Endodermal cell (in vitro differentiated cells): ENCODE data around the gene CDC42EP2. TPM values are rescaled to one million over a fixed set of nuclear protein-coding genes. Genes with fewer than 3 reads are reported as not detected.

ENCODE experiments used
- DNase-seq: peaks from one replicate; pipeline ENCODE4 v3.0.0-alpha.2; 2017
- H3K27ac ChIP-seq: 2 replicates; pipeline ENCODE4 v1.5.1; 2013; ENCODE audit warnings: mild to moderate bottlenecking, low read depth, low read length, moderate library complexity
- H3K27me3 ChIP-seq: 2 replicates; pipeline ENCODE4 v1.6.1; 2013; ENCODE audit warnings: mild to moderate bottlenecking, low read length, moderate library complexity; ENCODE audit not compliant: insufficient read depth, control insufficient read depth, poor library complexity, severe bottlenecking
- H3K36me3 ChIP-seq: 2 replicates; pipeline ENCODE4 v1.7.0; 2013; ENCODE audit warnings: mild to moderate bottlenecking, low read length, moderate library complexity; ENCODE audit not compliant: control insufficient read depth, insufficient read depth
- H3K4me1 ChIP-seq: one replicate; pipeline ENCODE4 v1.7.0; 2013; ENCODE audit warnings: low read length; ENCODE audit not compliant: control insufficient read depth, insufficient read depth
- H3K4me3 ChIP-seq: 2 replicates; pipeline ENCODE4 v1.5.1; 2013; ENCODE audit warnings: mild to moderate bottlenecking, low read length, moderate library complexity
- H3K9ac ChIP-seq: 2 replicates; pipeline ENCODE4 v1.6.1; 2013; ENCODE audit warnings: mild to moderate bottlenecking, low read length, moderate library complexity; ENCODE audit not compliant: poor library complexity, severe bottlenecking; ENCODE audit errors: extremely low read depth
- H3K9me3 ChIP-seq: 2 replicates; pipeline ENCODE4 v1.6.1; 2013; ENCODE audit warnings: mild to moderate bottlenecking, low read length, moderate library complexity; ENCODE audit not compliant: control insufficient read depth
- H3K27ac Mint-ChIP-seq: 2 replicates; pipeline ENCODE4 v1.8.0; 2020; ENCODE audit warnings: mixed read lengths
- H3K27me3 Mint-ChIP-seq: 2 replicates; pipeline ENCODE4 v1.8.0; 2021; ENCODE audit warnings: mild to moderate bottlenecking, mixed read lengths; ENCODE audit not compliant: insufficient read depth
- H3K36me3 Mint-ChIP-seq: 2 replicates; pipeline ENCODE4 v1.8.0; 2020; ENCODE audit warnings: low read depth, mixed read lengths
- H3K4me1 Mint-ChIP-seq: 2 replicates; pipeline ENCODE4 v1.8.0; 2020; ENCODE audit warnings: mixed read lengths
- H3K4me3 Mint-ChIP-seq: 2 replicates; pipeline ENCODE4 v1.8.0; 2020; ENCODE audit warnings: mild to moderate bottlenecking, moderate library complexity, mixed read lengths
- H3K9me3 Mint-ChIP-seq: 2 replicates; pipeline ENCODE4 v1.8.0; 2020; ENCODE audit warnings: mild to moderate bottlenecking, mixed read lengths
- CTCF ChIP-seq: fragments of 200-600 bp; sonication (generic); conservative IDR thresholded peaks from 2 replicates; pipeline ENCODE4 v1.5.0; 2021; ENCODE audit warnings: antibody characterized with exemption, mild to moderate bottlenecking
- WGBS, 2 experiments: methylation state at CpG; one replicate each; pipeline versions ENCODE4 v1.1.5 to v1.1.7; 2013; ENCODE audit warnings: missing lambda C conversion rate in 2 of 2, mixed read lengths in 1 of 2; ENCODE audit not compliant: insufficient coverage in 1 of 2, insufficient read length in 1 of 2; 5-methylcytosine and 5-hydroxymethylcytosine counted together
- total RNA-seq, 2 donors: library from RNA; stranded (reverse); fragmentation: NEBNext Ultra II Directional in 1 of 2; extraction: Animal tissue kit (Norgen Biotek cat#: 25700) in 1 of 2; gene quantifications; 2 replicates in 1 of 2; 3 replicates in 1 of 2; pipeline ENCODE4 v1.2.1, GENCODE V29; 2021

Gene CDC42EP2
- total RNA-seq, 2 donors from 2014 or later: 5.9 to 6.9 TPM

GRCh38 chr11:65280646-65281045, 34.0 kb upstream of the CDC42EP2 start:
- TF ChIP-seq CTCF: no peak
- Mint-ChIP-seq H3K27ac (no peak overlapping the region), H3K4me3 (no peak overlapping the region), H3K36me3 (peaks cover 71% of the 10 kb centered on the region), H3K9me3 (no peaks in the 10 kb centered on the region), H3K27me3 (no peaks in the 10 kb centered on the region), H3K4me1 (peaks cover 4% of the 10 kb centered on the region)
- H3K9me3 ChIP-seq: no peaks in the 10 kb centered on the region
- peaks cover 87% of the 10 kb centered on the region for H3K36me3 ChIP-seq
- H3K27ac ChIP-seq: no peak overlapping the region
- H3K9ac ChIP-seq: no peak overlapping the region
- H3K4me1 ChIP-seq: no peaks in the 10 kb centered on the region
- no peak for DNase-seq
- H3K4me3 ChIP-seq: no peak overlapping the region
- 95 to 98% methylated on average over 4 of the region's 4 CpGs for WGBS, 2 experiments
- H3K27me3 ChIP-seq: no peaks in the 10 kb centered on the region

- Mint-ChIP-seq H3K4me1 (no peaks in the 10 kb centered on the region), H3K27me3 (no peaks in the 10 kb centered on the region), H3K4me3 (no peak overlapping the region), H3K27ac (no peak overlapping the region), H3K9me3 (no peaks in the 10 kb centered on the region), H3K36me3 (peaks cover 71% of the 10 kb centered on the region)
- Histone ChIP-seq H3K27me3 (no peaks in the 10 kb centered on the region), H3K9ac (no peak overlapping the region), H3K9me3 (no peaks in the 10 kb centered on the region), H3K4me3 (no peak overlapping the region), H3K4me1 (no peaks in the 10 kb centered on the region), H3K36me3 (peaks cover 94% of the 10 kb centered on the region), H3K27ac (no peak overlapping the region)
- DNase-seq: no peak
- 88 to 91% methylated on average over 2 to 4 of the region's 4 CpGs for WGBS, 2 experiments
- TF ChIP-seq CTCF: no peak
Measured at GRCh38 chr11:65286686-65287085, 28.0 kb upstream of the CDC42EP2 start.

GRCh38 chr11:65287601-65288000, 27.1 kb upstream of the CDC42EP2 start:
- Mint-ChIP-seq H3K27ac (no peak overlapping the region), H3K27me3 (no peaks in the 10 kb centered on the region), H3K36me3 (peaks cover 71% of the 10 kb centered on the region), H3K4me1 (no peaks in the 10 kb centered on the region), H3K9me3 (no peaks in the 10 kb centered on the region), H3K4me3 (no peak overlapping the region)
- peaks cover 92% of the 10 kb centered on the region for H3K36me3 ChIP-seq
- H3K27me3 ChIP-seq: no peaks in the 10 kb centered on the region
- H3K4me1 ChIP-seq: no peaks in the 10 kb centered on the region
- WGBS, 2 experiments: 95 to 100% methylated on average over 1 to 2 of the region's 2 CpGs
- H3K9ac ChIP-seq: no peak overlapping the region
- no peak overlapping the region for H3K4me3 ChIP-seq
- H3K27ac ChIP-seq: no peak overlapping the region
- H3K9me3 ChIP-seq: no peaks in the 10 kb centered on the region
- no peak for TF ChIP-seq CTCF
- no peak for DNase-seq
